SU-DHL-6 (cell line): ENCODE data around the gene LHFPL3.

ENCODE experiments used
- H2AFZ ChIP-seq: fragments of 200-600 bp; sonication (generic); 2 replicates; pipeline ENCODE4 v1.6.1; 2014; ENCODE audit warnings: low read depth, mild to moderate bottlenecking, moderate library complexity, mixed read lengths, antibody characterized with exemption, low read length; ENCODE audit not compliant: severe bottlenecking
- H3F3A ChIP-seq: fragments of 200-600 bp; shearing (Covaris generic); 2 replicates; pipeline ENCODE4 v1.6.0; 2016; ENCODE audit warnings: antibody characterized with exemption, mild to moderate bottlenecking; ENCODE audit not compliant: insufficient read depth
- H3K27ac ChIP-seq: fragments of 200-600 bp; sonication (generic); 2 replicates; pipeline ENCODE4 v1.5.1; 2016; ENCODE audit warnings: low read depth, mild to moderate bottlenecking, low read length, moderate library complexity, mixed read lengths
- H3K27me3 ChIP-seq: fragments of 200-600 bp; sonication (generic), shearing (Covaris generic); 2 replicates; pipeline ENCODE4 v1.6.0; 2014; ENCODE audit warnings: mild to moderate bottlenecking, low read length
- H3K36me3 ChIP-seq: fragments of 200-600 bp; sonication (generic); 2 replicates; pipeline ENCODE4 v1.6.1; 2014; ENCODE audit warnings: mild to moderate bottlenecking, low read length, mixed read lengths
- H3K4me2 ChIP-seq: fragments of 300-600, 200-600 bp; shearing (Covaris generic), sonication (generic); 2 replicates; pipeline ENCODE4 v1.6.0; 2014; ENCODE audit warnings: low read length, low read depth, mild to moderate bottlenecking; ENCODE audit not compliant: poor library complexity, severe bottlenecking
- H3K4me3 ChIP-seq: fragments of 200-600 bp; sonication (generic); 2 replicates; pipeline ENCODE4 v1.5.1; 2014; ENCODE audit warnings: antibody characterized with exemption, low read length, mild to moderate bottlenecking, mixed read lengths; ENCODE audit not compliant: insufficient read depth, poor library complexity, severe bottlenecking
- H3K79me2 ChIP-seq: fragments of 200-600 bp; sonication (generic); 2 replicates; pipeline ENCODE4 v1.6.1; 2014; ENCODE audit warnings: mild to moderate bottlenecking, low read length, moderate library complexity; ENCODE audit not compliant: insufficient read depth
- H3K9ac ChIP-seq: fragments of 200-600 bp; sonication (generic); 2 replicates; pipeline ENCODE4 v1.7.0; 2014; ENCODE audit warnings: mild to moderate bottlenecking, low read length
- H3K9me2 ChIP-seq: fragments of 200-600 bp; sonication (generic); replicated peaks from 2 replicates; pipeline ENCODE4 v1.6.1; 2014; ENCODE audit warnings: low read length; ENCODE audit not compliant: insufficient read depth
- H3K9me3 ChIP-seq: fragments of 200-600 bp; sonication (generic); 2 replicates; pipeline ENCODE4 v1.6.1; 2014; ENCODE audit warnings: low read length, mixed read lengths; ENCODE audit not compliant: insufficient read depth
- H4K20me1 ChIP-seq: fragments of 200-600 bp; sonication (generic); 2 replicates; pipeline ENCODE4 v1.6.1; 2014; ENCODE audit warnings: low read depth, mild to moderate bottlenecking, antibody characterized with exemption, low read length, moderate library complexity, mixed read lengths
- CTCF ChIP-seq: fragments of 200-600 bp; sonication (generic); IDR thresholded peaks from one replicate; pipeline ENCODE4 v1.5.1; 2017; ENCODE audit warnings: antibody characterized with exemption, mild to moderate bottlenecking, low read length, moderate library complexity; ENCODE audit not compliant: insufficient read depth, poor library complexity, severe bottlenecking
- EZH2phosphoT487 ChIP-seq: fragments of 200-600 bp; sonication (generic), shearing (Covaris generic); conservative IDR thresholded peaks from 2 replicates; pipeline ENCODE4 v1.6.1; 2018; ENCODE audit warnings: mild to moderate bottlenecking, antibody characterized with exemption, low read length, moderate library complexity, mixed read lengths

The LHFPL3 gene

GRCh38 chr7:104852386-104852785 is 524.0 kb downstream of the LHFPL3 start:
- H4K20me1 ChIP-seq: no peaks in the 10 kb centered on the region
- no peak overlapping the region for H3K4me2 ChIP-seq
- no peaks in the 10 kb centered on the region for H3K79me2 ChIP-seq
- no peak overlapping the region for H3K9ac ChIP-seq
- no peaks in the 10 kb centered on the region for H3K9me2 ChIP-seq
- no peak for TF ChIP-seq EZH2phosphoT487
- TF ChIP-seq CTCF: no peak
- H2AFZ ChIP-seq: no peak overlapping the region
- H3K36me3 ChIP-seq: no peaks in the 10 kb centered on the region
- H3K27me3 ChIP-seq: no peaks in the 10 kb centered on the region
- no peaks in the 10 kb centered on the region for H3K9me3 ChIP-seq
- H3K27ac ChIP-seq: no peak overlapping the region
- H3F3A ChIP-seq: no peaks in the 10 kb centered on the region
- no peak overlapping the region for H3K4me3 ChIP-seq

GRCh38 chr7:104855861-104856260 is 527.5 kb downstream of the LHFPL3 start:
- Histone ChIP-seq H2AFZ (no peak overlapping the region), H3K9me2 (no peaks in the 10 kb centered on the region), H3K9ac (no peak overlapping the region), H3K4me3 (no peak overlapping the region), H3K4me2 (no peak overlapping the region), H4K20me1 (no peaks in the 10 kb centered on the region), H3K9me3 (no peaks in the 10 kb centered on the region), H3K79me2 (no peaks in the 10 kb centered on the region), H3K36me3 (no peaks in the 10 kb centered on the region), H3K27ac (no peak overlapping the region), H3F3A (no peaks in the 10 kb centered on the region), H3K27me3 (no peaks in the 10 kb centered on the region)
- TF ChIP-seq EZH2phosphoT487: no peak
- TF ChIP-seq CTCF: no peak

- H3K4me2 ChIP-seq: no peak overlapping the region
- no peaks in the 10 kb centered on the region for H3K9me2 ChIP-seq
- no peaks in the 10 kb centered on the region for H3K27me3 ChIP-seq
- no peaks in the 10 kb centered on the region for H3K79me2 ChIP-seq
- no peak overlapping the region for H3K9ac ChIP-seq
- TF ChIP-seq EZH2phosphoT487: no peak
- no peak for TF ChIP-seq CTCF
- H3K36me3 ChIP-seq: no peaks in the 10 kb centered on the region
- no peak overlapping the region for H3K4me3 ChIP-seq
- H4K20me1 ChIP-seq: no peaks in the 10 kb centered on the region
- H3K27ac ChIP-seq: no peak overlapping the region
- no peaks in the 10 kb centered on the region for H3K9me3 ChIP-seq
- no peak overlapping the region for H2AFZ ChIP-seq
- H3F3A ChIP-seq: no peaks in the 10 kb centered on the region
These were observed 529.3 kb downstream of the LHFPL3 start for GRCh38 chr7:104857458-104858425.
